Kidney (tissue), 14 donors: ENCODE data around the gene PEX12. TPM values are rescaled to one million over a fixed set of nuclear protein-coding genes. Genes with fewer than 3 reads are reported as not detected.

Experiments
- DNase-seq, 5 donors: peaks; one replicate each; pipeline ENCODE4 v3.0.0-alpha.2; 2013 to 2020
- FAIRE-seq: peaks from 2 replicates; lab custom pipeline; 2012; peaks lifted over from hg19 to GRCh38; lab: Jason Lieb, UNC
- H3K27ac ChIP-seq, 2 donors: one replicate each; pipeline ENCODE4 v1.7.0; 2013; ENCODE audit warnings: low read depth in 2 of 2, low read length in 2 of 2, inconsistent platforms in 1 of 2
- H3K27me3 ChIP-seq: one replicate; pipeline ENCODE4 v1.7.1; 2013; ENCODE audit warnings: low read length, inconsistent platforms; ENCODE audit not compliant: control insufficient read depth, insufficient read depth
- H3K36me3 ChIP-seq, 3 donors: one replicate each; pipeline versions ENCODE4 v1.7.0 to v1.7.1; 2013; ENCODE audit warnings: low read length in 3 of 3, control low read depth in 1 of 3, inconsistent platforms in 1 of 3; ENCODE audit not compliant: insufficient read depth in 3 of 3, control insufficient read depth in 2 of 3
- H3K4me1 ChIP-seq, 3 donors: one replicate each; pipeline versions ENCODE4 v1.7.0 to v1.7.1; 2013; ENCODE audit warnings: low read length in 3 of 3, inconsistent platforms in 1 of 3, low read depth in 1 of 3; ENCODE audit not compliant: control insufficient read depth in 2 of 3, insufficient read depth in 2 of 3
- H3K4me3 ChIP-seq, 3 donors: one replicate each; pipeline versions ENCODE4 v1.7.0 to v1.8.1; 2013; ENCODE audit warnings: low read length in 3 of 3, control low read depth in 1 of 3, inconsistent platforms in 1 of 3
- H3K9ac ChIP-seq, 3 donors: one replicate each; pipeline versions ENCODE4 v1.7.0 to v1.7.1; 2013; ENCODE audit warnings: low read length in 3 of 3, control low read depth in 1 of 3, inconsistent platforms in 1 of 3
- H3K9me3 ChIP-seq, 3 donors: one replicate each; pipeline versions ENCODE4 v1.7.0 to v1.7.1; 2013; ENCODE audit warnings: low read length in 3 of 3, control low read depth in 1 of 3, inconsistent platforms in 1 of 3; ENCODE audit not compliant: control insufficient read depth in 2 of 3, insufficient read depth in 1 of 3
- intact Hi-C: fragments of 100-400 bp; cut with DNase I; formaldehyde crosslinking; loops from one replicate; pipeline ENCODE4 v1.11.1; 2022
- polyA plus RNA-seq: library from polyadenylated mRNA; stranded (reverse); fragments of 350-450 nt; fragmentation: Illumina TruSeq; extraction: RNeasy Lipid Tissue Mini Kit (QIAGEN cat#74804); gene quantifications from one replicate; pipeline ENCODE4 v1.2.3, GENCODE V29; 2014; ENCODE audit warnings: low read depth, low replicate concordance; ENCODE audit not compliant: insufficient read depth
- total RNA-seq: library from RNA; stranded (reverse); fragmentation: NEBNext Ultra II Directional; extraction: Animal tissue kit (Norgen Biotek cat#: 25700); gene quantifications from one replicate; pipeline ENCODE4 v1.2.1, GENCODE V29; 2021
- TF ChIP-seq, protein P1 (sequence below): IDR thresholded peaks from 3 replicates; pipeline ENCODE4 v1.5.1; 2012; ENCODE audit warnings: mild to moderate bottlenecking, moderate library complexity, borderline replicate concordance; ENCODE audit not compliant: insufficient read depth; ENCODE audit errors: extremely low read depth
- donor health status: control.
- donor health status: control.
- donor health status: control.
- donor health status: control.
- donor health status: control.
- donor health status: DM: yes; HTN: yes; CAD: no.
- donor health status: Normal renal cell carcinoma (clear cell type).

Gene PEX12
- total and polyA plus RNA-seq, 2 donors from 2014 or later, result 6.5 to 6.6 TPM

DNA sequence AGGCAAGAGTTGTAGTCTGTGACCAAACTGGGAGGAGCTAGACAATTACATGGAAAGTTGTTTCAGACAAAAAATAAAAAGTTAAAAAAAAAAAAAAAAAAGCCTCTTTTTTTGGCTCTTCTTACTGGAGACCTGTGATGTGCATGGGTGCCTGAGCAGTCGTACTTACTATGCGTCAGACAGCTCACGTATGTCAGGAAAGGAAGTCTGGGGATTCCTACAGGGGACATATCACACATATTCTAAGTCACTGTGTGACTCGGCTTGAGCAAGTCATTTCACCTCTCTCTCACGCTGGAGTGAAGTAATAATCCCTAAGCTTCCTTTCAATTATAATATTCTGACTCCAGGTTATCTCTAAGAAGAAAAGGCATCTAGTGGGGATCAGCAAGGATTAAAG lies 23.7 kb downstream of the PEX12 start:
- DNase-seq (no peak), FAIRE-seq (no peak)
- no peaks in the 10 kb centered on the region for H3K27me3 ChIP-seq
- TF ChIP-seq, protein P1, sequence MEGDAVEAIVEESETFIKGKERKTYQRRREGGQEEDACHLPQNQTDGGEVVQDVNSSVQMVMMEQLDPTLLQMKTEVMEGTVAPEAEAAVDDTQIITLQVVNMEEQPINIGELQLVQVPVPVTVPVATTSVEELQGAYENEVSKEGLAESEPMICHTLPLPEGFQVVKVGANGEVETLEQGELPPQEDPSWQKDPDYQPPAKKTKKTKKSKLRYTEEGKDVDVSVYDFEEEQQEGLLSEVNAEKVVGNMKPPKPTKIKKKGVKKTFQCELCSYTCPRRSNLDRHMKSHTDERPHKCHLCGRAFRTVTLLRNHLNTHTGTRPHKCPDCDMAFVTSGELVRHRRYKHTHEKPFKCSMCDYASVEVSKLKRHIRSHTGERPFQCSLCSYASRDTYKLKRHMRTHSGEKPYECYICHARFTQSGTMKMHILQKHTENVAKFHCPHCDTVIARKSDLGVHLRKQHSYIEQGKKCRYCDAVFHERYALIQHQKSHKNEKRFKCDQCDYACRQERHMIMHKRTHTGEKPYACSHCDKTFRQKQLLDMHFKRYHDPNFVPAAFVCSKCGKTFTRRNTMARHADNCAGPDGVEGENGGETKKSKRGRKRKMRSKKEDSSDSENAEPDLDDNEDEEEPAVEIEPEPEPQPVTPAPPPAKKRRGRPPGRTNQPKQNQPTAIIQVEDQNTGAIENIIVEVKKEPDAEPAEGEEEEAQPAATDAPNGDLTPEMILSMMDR, result no peak
- H3K36me3 ChIP-seq, result no peaks in the 10 kb centered on the region
- no peak overlapping the region for H3K27ac ChIP-seq
- H3K4me3 ChIP-seq, result no peak overlapping the region
- intact Hi-C loops, result no loop called here
- no peaks in the 10 kb centered on the region for H3K4me1 ChIP-seq
- no peaks in the 10 kb centered on the region for H3K9me3 ChIP-seq
- H3K9ac ChIP-seq, result no peak overlapping the region

DNA sequence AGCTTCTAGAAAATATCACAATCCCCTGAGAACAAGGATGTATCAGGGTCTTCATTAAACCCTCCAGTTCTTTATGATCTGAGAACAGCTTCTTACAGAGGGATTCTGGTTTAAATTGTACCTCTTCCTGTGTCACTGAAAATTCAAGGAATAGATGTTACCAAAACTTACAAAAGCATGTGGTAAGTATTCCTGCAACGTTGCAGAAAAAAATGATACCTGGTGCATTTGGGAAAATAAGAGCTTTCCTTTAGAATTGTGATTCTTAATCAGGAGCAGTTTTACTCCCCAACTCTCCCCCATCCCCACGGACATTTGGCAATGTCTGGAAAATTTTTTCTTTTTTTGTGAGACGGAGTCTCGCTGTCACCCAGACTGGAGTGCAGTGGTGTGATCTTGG lies 25.1 kb downstream of the PEX12 start:
- FAIRE-seq (no peak), DNase-seq (no peak)
- Histone ChIP-seq H3K27me3 (no peaks in the 10 kb centered on the region), H3K4me3 (no peak overlapping the region), H3K4me1 (no peaks in the 10 kb centered on the region), H3K36me3 (no peaks in the 10 kb centered on the region), H3K9me3 (no peaks in the 10 kb centered on the region), H3K9ac (no peak overlapping the region), H3K27ac (no peak overlapping the region)
- intact Hi-C loops, result no loop called here
- TF ChIP-seq, protein P1, result no peak

DNA sequence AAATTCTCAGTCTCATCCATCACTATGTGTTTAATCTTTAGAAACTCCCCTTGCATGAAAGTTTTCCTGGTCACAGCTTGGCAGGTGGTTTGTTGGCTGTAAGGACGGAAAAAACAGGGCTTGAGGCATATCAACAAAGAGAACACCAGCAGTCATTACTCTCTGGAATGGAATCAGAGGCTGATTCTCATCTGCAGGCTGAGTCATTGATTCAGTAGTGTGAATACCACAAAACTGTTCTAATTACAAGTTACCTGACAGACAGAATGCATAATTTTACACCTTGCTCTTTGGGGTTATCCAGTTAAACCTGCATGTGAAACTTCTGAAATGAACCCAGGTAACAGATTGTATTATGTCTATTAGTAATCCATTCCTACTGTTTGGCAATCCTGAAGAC lies 29.4 kb downstream of the PEX12 start:
- H3K27ac ChIP-seq, result no peak overlapping the region
- no peaks in the 10 kb centered on the region for H3K36me3 ChIP-seq
- FAIRE-seq, result no peak
- no peak for DNase-seq
- no peaks in the 10 kb centered on the region for H3K27me3 ChIP-seq
- no peak overlapping the region for H3K9ac ChIP-seq
- H3K4me1 ChIP-seq, result no peaks in the 10 kb centered on the region
- TF ChIP-seq, protein P1, result no peak
- no peaks in the 10 kb centered on the region for H3K9me3 ChIP-seq
- intact Hi-C loops, result no loop called here
- H3K4me3 ChIP-seq, result no peak overlapping the region

DNA sequence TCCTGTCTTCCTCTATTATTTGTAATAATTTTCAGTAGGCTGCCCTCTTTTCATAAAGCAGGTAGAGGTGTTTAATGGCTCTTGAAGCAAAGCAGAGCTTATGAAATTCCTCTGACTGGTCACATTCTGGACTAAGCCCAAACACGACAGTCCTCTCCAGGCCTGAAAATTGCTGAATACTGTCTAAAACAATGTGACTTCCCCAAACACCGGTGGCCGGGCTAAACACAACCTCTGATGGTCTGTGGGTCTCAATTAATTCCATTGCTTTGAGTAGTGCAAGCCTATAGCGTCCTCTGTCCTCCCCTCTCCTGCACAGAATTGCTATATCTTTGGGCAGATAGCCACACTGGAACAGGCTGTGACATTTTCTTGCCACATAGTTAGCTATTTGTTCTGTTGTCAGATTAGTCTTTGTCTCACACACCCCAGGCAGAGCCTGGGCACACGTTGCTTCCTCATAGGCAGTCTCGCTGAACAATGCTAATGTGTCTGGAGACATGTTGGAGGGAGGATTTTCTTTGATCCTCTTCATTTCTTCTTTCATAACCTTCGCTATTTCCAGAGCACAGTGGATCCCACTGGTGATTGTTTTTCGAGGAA lies 30.1 kb downstream of the PEX12 start:
- TF ChIP-seq, protein P1, result no peak
- no peaks in the 10 kb centered on the region for H3K9me3 ChIP-seq
- H3K36me3 ChIP-seq, result no peaks in the 10 kb centered on the region
- no peak overlapping the region for H3K4me3 ChIP-seq
- no peak for DNase-seq
- H3K4me1 ChIP-seq, result no peaks in the 10 kb centered on the region
- intact Hi-C loops, result no loop called here
- no peaks in the 10 kb centered on the region for H3K27me3 ChIP-seq
- no peak overlapping the region for H3K9ac ChIP-seq
- FAIRE-seq, result no peak
- no peak overlapping the region for H3K27ac ChIP-seq
